ENCODE data around the gene TEX264. TPM values are rescaled to one million over a fixed set of nuclear protein-coding genes. Genes with fewer than 3 reads are reported as not detected.

The TEX264 gene
- total and polyA plus RNA-seq, 4 donors = 18.2 to 40.7 (median 25.5) TPM

DNA sequence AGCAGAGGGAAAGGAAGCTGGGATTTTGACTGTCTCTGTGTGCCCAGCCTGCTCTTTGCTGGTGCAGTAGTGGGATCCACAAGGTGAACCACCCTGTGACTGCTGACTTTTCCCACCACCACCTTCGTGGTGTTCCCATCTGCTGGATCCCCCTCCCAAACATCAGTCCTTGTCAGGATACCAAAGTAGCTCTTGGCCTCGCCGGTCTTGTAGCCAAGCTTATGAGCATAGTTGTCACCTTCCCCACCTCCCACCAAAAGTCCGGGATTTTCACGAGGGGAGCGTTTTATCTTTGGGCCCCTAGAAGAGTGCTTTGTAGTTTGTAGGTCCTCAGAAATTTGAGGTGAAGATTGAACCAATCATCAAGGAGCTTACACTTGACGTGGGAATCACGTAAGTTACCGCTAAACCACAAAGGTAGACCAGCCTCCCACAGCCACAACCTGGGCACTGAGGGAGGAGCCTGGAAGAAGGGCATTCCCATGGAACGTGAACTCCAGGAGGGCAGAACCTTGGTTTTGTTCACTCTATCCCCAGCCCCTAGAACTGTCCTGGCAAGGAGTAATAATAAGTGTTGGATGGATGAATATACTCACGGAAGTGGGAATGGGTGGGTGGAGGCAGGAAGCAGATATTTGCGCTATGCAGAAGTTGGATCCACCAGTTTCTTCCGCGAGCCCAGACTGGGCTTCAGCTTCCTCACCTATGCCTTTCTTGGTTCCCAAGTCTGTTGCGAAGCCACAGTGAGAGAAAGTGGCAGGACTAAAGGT is 814 bp upstream of the TEX264 start:
- no peaks in the 10 kb centered on the region for H3K27me3 ChIP-seq (ENCODE audit: control insufficient read depth in 1 of 2, insufficient read depth in 2 of 2, low read length in 1 of 2)
- H3K4me3 ChIP-seq (ENCODE audit: low read length in 2 of 2) = peak overlapping the region; percentile 4 to 66
- peak in 1 of 2 donors; percentile 37 for DNase-seq
- intact Hi-C loops (cut with DNase I) = loop anchor here in 1 of 2 donors (2.0 to 10.0 kb wide), 2 partner anchors 167 to 275 kb away; partner anchors contain the start of gene RBM15B
- no peaks in the 10 kb centered on the region for H3K36me3 ChIP-seq (ENCODE audit: control insufficient read depth in 1 of 2, insufficient read depth in 2 of 2, low read length in 1 of 2)
- ATAC-seq (ENCODE audit: low FRiP score) = peak; percentile 1
- H3K27ac ChIP-seq (ENCODE audit: low read depth in 1 of 2, low read length in 2 of 2) = peak overlapping the region in 1 of 2 donors; percentile 65
- H3K9me3 ChIP-seq (ENCODE audit: control insufficient read depth, low read length) = no peaks in the 10 kb centered on the region
- whole genome bisulfite sequencing, 2 donors = 72 to 73% methylated on average over 15 of the region's 15 CpGs
- H3K4me1 ChIP-seq (ENCODE audit: control insufficient read depth in 1 of 2, insufficient read depth in 2 of 2, low read length in 2 of 2) = no peaks in the 10 kb centered on the region

DNA sequence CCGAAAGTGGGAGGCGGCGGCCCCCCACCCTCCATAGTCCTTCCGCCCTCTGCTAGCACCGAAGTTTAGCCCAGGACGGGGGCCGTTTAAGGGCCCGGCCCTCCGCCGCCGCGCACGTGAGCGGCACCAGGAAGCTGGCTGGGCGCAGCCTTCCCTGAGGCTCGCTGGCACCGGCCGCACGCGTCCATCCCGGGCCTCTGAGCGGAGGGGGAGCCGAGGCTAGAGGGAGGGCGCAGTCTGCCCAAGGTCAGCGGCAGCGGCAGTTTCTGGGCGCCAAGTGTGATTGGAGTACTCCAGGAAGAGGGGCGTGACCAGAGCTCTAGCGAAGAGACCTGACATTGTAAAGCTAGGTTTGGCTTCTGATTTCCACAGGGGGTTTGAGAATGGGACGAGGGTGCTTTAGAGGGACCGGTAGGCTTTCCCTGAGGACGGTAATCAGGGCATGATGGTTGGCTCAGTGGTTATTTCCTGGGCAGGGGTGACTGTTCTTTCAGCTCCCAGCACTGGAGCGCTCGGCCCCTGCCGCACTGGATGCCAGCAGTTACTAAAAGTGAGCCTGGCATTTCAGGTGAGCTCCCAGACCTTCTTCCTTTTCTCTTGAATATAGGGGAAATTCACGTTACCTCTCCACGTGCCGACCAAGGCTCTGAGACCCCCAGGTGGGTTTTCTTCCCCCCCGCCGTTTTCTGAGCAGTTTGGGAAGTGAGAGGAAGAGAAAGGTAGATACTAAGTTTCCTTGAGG is 853 bp downstream of the TEX264 start:
- WGBS, 2 donors = 8 to 9% methylated on average over 38 to 40 of the region's 40 CpGs
- Histone ChIP-seq H3K9me3 (ENCODE audit: control insufficient read depth, low read length) (no peaks in the 10 kb centered on the region), H3K27me3 (ENCODE audit: control insufficient read depth in 1 of 2, insufficient read depth in 2 of 2, low read length in 1 of 2) (no peaks in the 10 kb centered on the region), H3K36me3 (ENCODE audit: control insufficient read depth in 1 of 2, insufficient read depth in 2 of 2, low read length in 1 of 2) (no peaks in the 10 kb centered on the region), H3K4me1 (ENCODE audit: control insufficient read depth in 1 of 2, insufficient read depth in 2 of 2, low read length in 2 of 2) (no peaks in the 10 kb centered on the region), H3K4me3 (ENCODE audit: low read length in 2 of 2) (peak overlapping the region; percentile 66 to 82), H3K27ac (ENCODE audit: low read depth in 1 of 2, low read length in 2 of 2) (peak overlapping the region in 1 of 2 donors; percentile 73)
- ATAC-seq (ENCODE audit: low FRiP score) (peak; percentile 71), DNase-seq (peak; percentile 81 to 90)
- intact Hi-C loops (cut with DNase I) = loop anchor here (1.0 to 10.0 kb wide), 3 partner anchors 169 to 277 kb away; partner anchors contain the start of genes DCAF1 (in 1 of the 2) and RBM15B (in 1 of the 2)

GRCh38 chr3:51673181-51673801 is 2.2 kb downstream of the TEX264 start:
- Histone ChIP-seq H3K27me3 (ENCODE audit: control insufficient read depth in 1 of 2, insufficient read depth in 2 of 2, low read length in 1 of 2) (no peaks in the 10 kb centered on the region), H3K9me3 (ENCODE audit: control insufficient read depth, low read length) (no peaks in the 10 kb centered on the region), H3K4me3 (ENCODE audit: low read length in 2 of 2) (no peak overlapping the region), H3K27ac (ENCODE audit: low read depth in 1 of 2, low read length in 2 of 2) (no peak overlapping the region), H3K36me3 (ENCODE audit: control insufficient read depth in 1 of 2, insufficient read depth in 2 of 2, low read length in 1 of 2) (no peaks in the 10 kb centered on the region), H3K4me1 (ENCODE audit: control insufficient read depth in 1 of 2, insufficient read depth in 2 of 2, low read length in 2 of 2) (no peaks in the 10 kb centered on the region)
- DNase-seq = no peak
- WGBS, 2 donors = 82 to 87% methylated on average over 4 of the region's 4 CpGs
- intact Hi-C loops (cut with DNase I) = loop anchor here in 1 of 2 donors (10.0 kb wide), 1 partner anchor 278 kb away; the partner anchor contains the start of gene RBM15B
- ATAC-seq (ENCODE audit: low FRiP score) = no peak

GRCh38 chr3:51673802-51674654 is 3.0 kb downstream of the TEX264 start:
- H3K9me3 ChIP-seq (ENCODE audit: control insufficient read depth, low read length) = no peaks in the 10 kb centered on the region
- DNase-seq (peak in 1 of 2 donors; percentile 48), ATAC-seq (ENCODE audit: low FRiP score) (no peak)
- H3K4me1 ChIP-seq (ENCODE audit: control insufficient read depth in 1 of 2, insufficient read depth in 2 of 2, low read length in 2 of 2) = no peaks in the 10 kb centered on the region
- H3K4me3 ChIP-seq (ENCODE audit: low read length in 2 of 2) = no peak overlapping the region
- no peak overlapping the region for H3K27ac ChIP-seq (ENCODE audit: low read depth in 1 of 2, low read length in 2 of 2)
- intact Hi-C loops (cut with DNase I) = loop anchor here in 1 of 2 donors (10.0 kb wide), 1 partner anchor 279 kb away; the partner anchor contains the start of gene RBM15B
- H3K27me3 ChIP-seq (ENCODE audit: control insufficient read depth in 1 of 2, insufficient read depth in 2 of 2, low read length in 1 of 2) = no peaks in the 10 kb centered on the region
- no peaks in the 10 kb centered on the region for H3K36me3 ChIP-seq (ENCODE audit: control insufficient read depth in 1 of 2, insufficient read depth in 2 of 2, low read length in 1 of 2)
- 93 to 94% methylated on average over 14 of the region's 14 CpGs for WGBS, 2 donors

DNA sequence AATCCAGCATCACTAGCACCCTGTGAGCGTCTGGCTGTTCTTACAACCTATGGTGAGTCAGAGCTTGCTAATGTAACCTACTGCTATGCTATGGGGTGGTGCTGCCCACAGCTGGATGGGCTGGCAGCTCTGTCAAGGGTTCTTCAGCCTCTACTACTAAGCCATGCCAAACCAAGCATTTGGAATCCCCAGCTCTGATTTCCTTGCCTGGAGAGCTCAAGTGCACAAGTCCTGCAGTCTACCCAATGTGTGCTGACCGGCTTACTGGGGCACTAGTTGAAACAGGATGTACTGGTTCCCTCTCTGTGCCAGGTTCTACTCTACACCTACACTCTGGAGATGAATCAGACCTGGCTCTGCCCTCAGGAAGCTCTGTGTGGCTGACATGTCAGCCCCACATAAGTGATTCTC is 4.2 kb downstream of the TEX264 start:
- no peaks in the 10 kb centered on the region for H3K9me3 ChIP-seq (ENCODE audit: control insufficient read depth, low read length)
- ATAC-seq (ENCODE audit: low FRiP score) (no peak), DNase-seq (peak in 1 of 2 donors; percentile 35)
- H3K27ac ChIP-seq (ENCODE audit: low read depth in 1 of 2, low read length in 2 of 2) = no peak overlapping the region
- no peaks in the 10 kb centered on the region for H3K4me1 ChIP-seq (ENCODE audit: control insufficient read depth in 1 of 2, insufficient read depth in 2 of 2, low read length in 2 of 2)
- H3K4me3 ChIP-seq (ENCODE audit: low read length in 2 of 2) = no peak overlapping the region
- intact Hi-C loops (cut with DNase I) = loop anchor here in 1 of 2 donors (10.0 kb wide), 1 partner anchor 280 kb away; the partner anchor contains the start of gene RBM15B
- no peaks in the 10 kb centered on the region for H3K36me3 ChIP-seq (ENCODE audit: control insufficient read depth in 1 of 2, insufficient read depth in 2 of 2, low read length in 1 of 2)
- no peaks in the 10 kb centered on the region for H3K27me3 ChIP-seq (ENCODE audit: control insufficient read depth in 1 of 2, insufficient read depth in 2 of 2, low read length in 1 of 2)
- WGBS, 2 donors = 45 to 49% methylated on average over 2 of the region's 2 CpGs

DNA sequence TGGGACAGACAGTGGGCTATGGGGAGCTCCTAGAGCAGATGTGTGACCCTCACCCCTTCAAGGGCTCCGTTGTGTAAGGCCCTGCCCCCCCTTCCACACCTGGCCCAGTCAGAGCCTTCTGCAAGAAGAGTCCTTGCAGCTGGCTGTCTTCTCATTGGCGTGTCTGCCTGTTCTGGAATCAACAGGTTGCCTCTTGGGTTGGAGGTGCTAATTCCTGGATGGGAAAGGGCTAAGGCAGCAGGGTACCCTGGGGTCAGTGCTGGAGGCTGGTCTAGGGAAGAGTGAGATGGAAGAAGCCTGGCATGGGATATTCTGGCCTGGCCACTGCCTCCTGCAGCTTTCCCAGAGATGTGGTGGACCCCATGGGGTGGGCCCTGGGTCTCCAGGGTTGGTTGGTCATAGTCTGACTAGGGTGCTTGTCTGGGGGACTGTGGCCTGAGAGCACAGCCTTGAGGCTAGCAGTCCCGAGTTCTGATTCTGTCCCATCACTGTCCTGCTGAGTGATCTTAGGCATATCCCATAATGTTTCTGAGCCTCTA is 5.1 kb downstream of the TEX264 start:
- Histone ChIP-seq H3K27ac (ENCODE audit: low read depth in 1 of 2, low read length in 2 of 2) (no peak overlapping the region), H3K4me3 (ENCODE audit: low read length in 2 of 2) (no peak overlapping the region), H3K36me3 (ENCODE audit: control insufficient read depth in 1 of 2, insufficient read depth in 2 of 2, low read length in 1 of 2) (no peaks in the 10 kb centered on the region), H3K9me3 (ENCODE audit: control insufficient read depth, low read length) (no peaks in the 10 kb centered on the region), H3K4me1 (ENCODE audit: control insufficient read depth in 1 of 2, insufficient read depth in 2 of 2, low read length in 2 of 2) (no peaks in the 10 kb centered on the region), H3K27me3 (ENCODE audit: control insufficient read depth in 1 of 2, insufficient read depth in 2 of 2, low read length in 1 of 2) (no peaks in the 10 kb centered on the region)
- DNase-seq (peak in 1 of 2 donors; percentile 59), ATAC-seq (ENCODE audit: low FRiP score) (no peak)
- intact Hi-C loops (cut with DNase I) = loop anchor here in 1 of 2 donors (10.0 kb wide), 1 partner anchor 281 kb away; the partner anchor contains the start of gene RBM15B
- 88 to 93% methylated on average over 3 of the region's 3 CpGs for WGBS, 2 donors

GRCh38 chr3:51677358-51677757 is 6.3 kb downstream of the TEX264 start:
- Histone ChIP-seq H3K36me3 (ENCODE audit: control insufficient read depth in 1 of 2, insufficient read depth in 2 of 2, low read length in 1 of 2) (no peaks in the 10 kb centered on the region), H3K4me1 (ENCODE audit: control insufficient read depth in 1 of 2, insufficient read depth in 2 of 2, low read length in 2 of 2) (no peaks in the 10 kb centered on the region), H3K4me3 (ENCODE audit: low read length in 2 of 2) (no peak overlapping the region), H3K27ac (ENCODE audit: low read depth in 1 of 2, low read length in 2 of 2) (no peak overlapping the region), H3K9me3 (ENCODE audit: control insufficient read depth, low read length) (no peaks in the 10 kb centered on the region), H3K27me3 (ENCODE audit: control insufficient read depth in 1 of 2, insufficient read depth in 2 of 2, low read length in 1 of 2) (no peaks in the 10 kb centered on the region)
- intact Hi-C loops (cut with DNase I) = loop anchor here in 1 of 2 donors (10.0 kb wide), 1 partner anchor 283 kb away; the partner anchor contains the start of gene RBM15B
- DNase-seq (peak in 1 of 2 donors; percentile 44), ATAC-seq (ENCODE audit: low FRiP score) (no peak)
- WGBS, 2 donors = 92 to 98% methylated on average over 3 of the region's 3 CpGs

Measured in aorta (tissue), 5 donors.